ENCODE results near the gene KANSL1L. TPM values are rescaled to one million over a fixed set of nuclear protein-coding genes. Genes with fewer than 3 reads are reported as not detected.

The KANSL1L gene
- total RNA-seq: 27.1 and 38.6 TPM in 2 replicates
- polyA plus RNA-seq: 4.2 and 4.9 TPM in 2 replicates

- Histone ChIP-seq H3K4me3 (peak within 1 kb of the TSS; percentile 71), H3K4me1 (ENCODE audit: insufficient read depth) (peaks cover 12% of the 10 kb centered on the region)
Observed at GRCh38 chr2:210171309-210172218, at the start of gene KANSL1L. TSS of gene KANSL1L (minus strand) at chr2:210171409. CDS start at chr2:210154582, 16,827 bp downstream.

GRCh38 chr2:210215120-210215519 lies 43.9 kb upstream of the KANSL1L start:
- H2AFZ ChIP-seq: no peak overlapping the region
- 35% methylated on average over 1 of the region's 1 CpG for WGBS (ENCODE audit: low lambda C conversion rate, missing lambda C conversion rate)
- H3K4me1 ChIP-seq (ENCODE audit: insufficient read depth): no peaks in the 10 kb centered on the region

More at GRCh38 chr2:210171309-210172218, at the start of gene KANSL1L:
- no peaks in the 10 kb centered on the region for H3K9me2 ChIP-seq (replicated peaks; ENCODE audit: insufficient read depth)
- peak within 1 kb of the TSS; percentile 79 for H2AFZ ChIP-seq
- WGBS (ENCODE audit: low lambda C conversion rate, missing lambda C conversion rate): under 1% methylated on average over 49 of the region's 67 CpGs
- H3K79me2 ChIP-seq: peaks cover 28% of the 10 kb centered on the region
- no peaks in the 10 kb centered on the region for H3K27me3 ChIP-seq
- DNase-seq (ENCODE audit: low spot score): peak; percentile 100
- TF ChIP-seq EZH2phosphoT487 (IDR thresholded peaks at IDR 0.05; ENCODE audit: low read depth, severe bottlenecking, unreplicated experiment) (no peak), EZH2 (IDR thresholded peaks at IDR 0.05; ENCODE audit: borderline replicate concordance) (no peak), CTCF (IDR thresholded peaks at IDR 0.05; ENCODE audit: poor library complexity) (no peak)
- no peaks in the 10 kb centered on the region for H3K9me3 ChIP-seq (ENCODE audit: low read depth)
- H3K4me2 ChIP-seq: peak within 1 kb of the TSS; percentile 89
- H4K20me1 ChIP-seq (ENCODE audit: insufficient read depth, poor library complexity, severe bottlenecking): no peaks in the 10 kb centered on the region
- H3K36me3 ChIP-seq (replicated peaks; ENCODE audit: insufficient read depth, low read depth): no peaks in the 10 kb centered on the region
- peak within 1 kb of the TSS; percentile 99 for H3K27ac ChIP-seq

GRCh38 chr2:210210185-210210584 lies 39.0 kb upstream of the KANSL1L start:
- 100% methylated on average over 1 of the region's 1 CpG for WGBS (ENCODE audit: low lambda C conversion rate, missing lambda C conversion rate)

More at GRCh38 chr2:210215120-210215519, 43.9 kb upstream of the KANSL1L start:
- no peak overlapping the region for H3K4me2 ChIP-seq
- no peak overlapping the region for H3K27ac ChIP-seq
- H3K27me3 ChIP-seq: no peaks in the 10 kb centered on the region
- no peak overlapping the region for H3K4me3 ChIP-seq
- H3K9me2 ChIP-seq (replicated peaks; ENCODE audit: insufficient read depth): no peaks in the 10 kb centered on the region
- TF ChIP-seq CTCF (IDR thresholded peaks at IDR 0.05; ENCODE audit: poor library complexity): no peak
- TF ChIP-seq EZH2phosphoT487 (IDR thresholded peaks at IDR 0.05; ENCODE audit: low read depth, severe bottlenecking, unreplicated experiment): no peak
- no peak for TF ChIP-seq EZH2 (IDR thresholded peaks at IDR 0.05; ENCODE audit: borderline replicate concordance)
- H4K20me1 ChIP-seq (ENCODE audit: insufficient read depth, poor library complexity, severe bottlenecking): no peaks in the 10 kb centered on the region
- no peak for DNase-seq (ENCODE audit: low spot score)
- no peaks in the 10 kb centered on the region for H3K79me2 ChIP-seq
- no peaks in the 10 kb centered on the region for H3K9me3 ChIP-seq (ENCODE audit: low read depth)
- H3K36me3 ChIP-seq (replicated peaks; ENCODE audit: insufficient read depth, low read depth): no peaks in the 10 kb centered on the region

More at GRCh38 chr2:210210185-210210584, 39.0 kb upstream of the KANSL1L start:
- no peaks in the 10 kb centered on the region for H3K9me2 ChIP-seq (replicated peaks; ENCODE audit: insufficient read depth)
- H3K4me1 ChIP-seq (ENCODE audit: insufficient read depth): no peaks in the 10 kb centered on the region
- no peak overlapping the region for H3K4me3 ChIP-seq
- no peaks in the 10 kb centered on the region for H3K27me3 ChIP-seq
- no peaks in the 10 kb centered on the region for H3K36me3 ChIP-seq (replicated peaks; ENCODE audit: insufficient read depth, low read depth)
- H4K20me1 ChIP-seq (ENCODE audit: insufficient read depth, poor library complexity, severe bottlenecking): no peaks in the 10 kb centered on the region
- H3K4me2 ChIP-seq: no peak overlapping the region
- no peaks in the 10 kb centered on the region for H3K79me2 ChIP-seq
- H2AFZ ChIP-seq: no peak overlapping the region
- H3K9me3 ChIP-seq (ENCODE audit: low read depth): no peaks in the 10 kb centered on the region
- DNase-seq (ENCODE audit: low spot score): no peak
- TF ChIP-seq CTCF (IDR thresholded peaks at IDR 0.05; ENCODE audit: poor library complexity) (no peak), EZH2phosphoT487 (IDR thresholded peaks at IDR 0.05; ENCODE audit: low read depth, severe bottlenecking, unreplicated experiment) (no peak), EZH2 (IDR thresholded peaks at IDR 0.05; ENCODE audit: borderline replicate concordance) (no peak)
- H3K27ac ChIP-seq: no peak overlapping the region
